GM13976 (cell line): ENCODE data around the gene BRIX1.
A peak's percentile ranks its signal among the peaks of the same experiment; 100 is the strongest.

Experiments
- DNase-seq: peaks from one replicate; pipeline ENCODE4 v3.0.0; 2012; ENCODE audit warnings: low spot score
- in situ Hi-C: fragments of 300-500 bp; cut with MboI; formaldehyde crosslinking; loops from one replicate; pipeline ENCODE4 v1.12.0; 2022; ENCODE audit warnings: low sequenced_read_pairs, mixed read lengths, inconsistent platforms; ENCODE audit not compliant: unreplicated experiment
- TF ChIP-seq, protein P1 (sequence below): IDR thresholded peaks from 2 replicates; pipeline ENCODE4 v1.5.1; 2012; ENCODE audit warnings: borderline replicate concordance, mild to moderate bottlenecking; ENCODE audit not compliant: insufficient read depth; ENCODE audit errors: extremely low read depth, missing control alignments, control extremely low read depth

Gene BRIX1

DNA sequence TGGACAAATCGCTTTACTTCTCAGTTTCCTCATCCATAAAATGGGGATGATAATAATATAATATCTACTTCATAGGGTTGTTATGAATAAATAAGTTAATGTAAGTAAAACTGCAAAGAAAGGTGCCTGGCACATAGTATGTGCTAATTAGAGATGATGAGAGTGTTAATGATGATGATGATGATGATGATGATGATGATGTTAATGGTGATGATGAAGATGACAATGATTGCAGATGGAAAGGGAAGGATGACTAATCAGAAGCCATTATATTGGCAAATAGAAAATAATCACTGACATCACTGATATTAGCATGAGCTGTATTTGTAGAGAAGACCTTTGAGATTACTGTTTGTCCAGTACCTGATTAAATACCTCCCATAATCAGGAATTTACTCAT lies 20.8 kb upstream of the BRIX1 start:
- DNase-seq, result no peak
- TF ChIP-seq, protein P1, sequence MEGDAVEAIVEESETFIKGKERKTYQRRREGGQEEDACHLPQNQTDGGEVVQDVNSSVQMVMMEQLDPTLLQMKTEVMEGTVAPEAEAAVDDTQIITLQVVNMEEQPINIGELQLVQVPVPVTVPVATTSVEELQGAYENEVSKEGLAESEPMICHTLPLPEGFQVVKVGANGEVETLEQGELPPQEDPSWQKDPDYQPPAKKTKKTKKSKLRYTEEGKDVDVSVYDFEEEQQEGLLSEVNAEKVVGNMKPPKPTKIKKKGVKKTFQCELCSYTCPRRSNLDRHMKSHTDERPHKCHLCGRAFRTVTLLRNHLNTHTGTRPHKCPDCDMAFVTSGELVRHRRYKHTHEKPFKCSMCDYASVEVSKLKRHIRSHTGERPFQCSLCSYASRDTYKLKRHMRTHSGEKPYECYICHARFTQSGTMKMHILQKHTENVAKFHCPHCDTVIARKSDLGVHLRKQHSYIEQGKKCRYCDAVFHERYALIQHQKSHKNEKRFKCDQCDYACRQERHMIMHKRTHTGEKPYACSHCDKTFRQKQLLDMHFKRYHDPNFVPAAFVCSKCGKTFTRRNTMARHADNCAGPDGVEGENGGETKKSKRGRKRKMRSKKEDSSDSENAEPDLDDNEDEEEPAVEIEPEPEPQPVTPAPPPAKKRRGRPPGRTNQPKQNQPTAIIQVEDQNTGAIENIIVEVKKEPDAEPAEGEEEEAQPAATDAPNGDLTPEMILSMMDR, result no peak
- in situ Hi-C loops, result loop anchor here (10.0 kb wide), 1 partner anchor 410 kb away; no protein-coding TSS in a partner anchor

DNA sequence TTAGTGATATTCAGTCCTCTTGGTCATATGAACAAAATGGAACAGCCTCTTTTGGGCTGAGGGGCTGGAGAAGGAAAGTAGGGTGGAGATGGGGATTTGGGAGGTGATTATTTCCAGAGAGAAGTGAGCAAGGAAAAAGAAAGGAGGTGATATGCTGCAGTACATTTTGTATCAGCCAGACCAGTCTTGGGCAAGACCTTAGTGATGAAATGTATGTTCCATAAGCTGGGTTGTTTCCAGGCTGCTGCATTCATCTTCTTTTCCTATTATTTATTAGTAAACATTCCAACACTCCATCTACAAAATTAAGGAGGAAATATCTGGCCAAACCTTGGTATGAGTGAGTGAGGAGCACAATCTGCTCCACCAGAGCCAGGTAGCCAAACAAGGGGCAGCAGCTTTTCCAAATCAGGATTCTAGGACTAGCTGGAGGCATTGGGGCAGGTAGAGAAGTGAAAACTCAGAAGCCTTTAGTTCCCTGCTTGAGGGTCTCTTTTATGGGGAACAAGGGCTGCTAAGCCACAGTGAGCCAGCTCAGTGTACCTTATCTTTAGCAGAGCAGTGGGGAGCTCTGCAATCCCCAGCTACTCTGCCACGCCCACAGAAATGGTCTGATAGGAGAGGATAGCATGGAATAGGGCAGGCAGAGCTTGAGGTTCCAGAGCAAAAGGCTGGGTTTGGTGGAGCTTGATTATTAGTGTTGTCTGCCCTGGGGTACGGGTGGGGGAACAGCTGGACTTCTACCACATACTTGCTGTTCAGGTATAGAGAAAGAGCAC lies 19.7 kb upstream of the BRIX1 start:
- in situ Hi-C loops, result loop anchor here (10.0 kb wide), 1 partner anchor 411 kb away; no protein-coding TSS in a partner anchor
- TF ChIP-seq, protein P1, result no peak

DNA sequence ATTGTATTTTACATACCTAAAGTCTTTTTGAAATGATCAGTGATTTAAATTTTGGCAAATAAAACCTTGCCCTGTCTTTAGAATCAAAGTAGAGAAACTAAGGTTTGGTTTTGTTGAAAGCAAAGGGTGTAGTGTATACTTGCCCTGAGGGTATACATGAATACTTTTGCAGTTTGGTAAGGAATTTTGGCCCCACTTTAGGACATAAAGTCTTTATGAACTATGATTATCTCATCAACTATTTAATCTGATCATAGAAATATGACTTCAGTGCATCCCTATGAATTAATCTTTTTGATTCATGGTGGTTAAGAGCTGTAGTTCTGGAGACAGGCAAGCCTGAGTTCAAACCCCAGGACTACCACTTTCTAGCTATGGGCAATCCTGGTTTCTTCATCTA lies 17.9 kb upstream of the BRIX1 start:
- no peak for DNase-seq
- in situ Hi-C loops, result loop anchor here (10.0 kb wide), 1 partner anchor 413 kb away; no protein-coding TSS in a partner anchor
- TF ChIP-seq, protein P1, result no peak

More for the DNA sequence above, 19.7 kb upstream of the BRIX1 start:
- no peak for DNase-seq

DNA sequence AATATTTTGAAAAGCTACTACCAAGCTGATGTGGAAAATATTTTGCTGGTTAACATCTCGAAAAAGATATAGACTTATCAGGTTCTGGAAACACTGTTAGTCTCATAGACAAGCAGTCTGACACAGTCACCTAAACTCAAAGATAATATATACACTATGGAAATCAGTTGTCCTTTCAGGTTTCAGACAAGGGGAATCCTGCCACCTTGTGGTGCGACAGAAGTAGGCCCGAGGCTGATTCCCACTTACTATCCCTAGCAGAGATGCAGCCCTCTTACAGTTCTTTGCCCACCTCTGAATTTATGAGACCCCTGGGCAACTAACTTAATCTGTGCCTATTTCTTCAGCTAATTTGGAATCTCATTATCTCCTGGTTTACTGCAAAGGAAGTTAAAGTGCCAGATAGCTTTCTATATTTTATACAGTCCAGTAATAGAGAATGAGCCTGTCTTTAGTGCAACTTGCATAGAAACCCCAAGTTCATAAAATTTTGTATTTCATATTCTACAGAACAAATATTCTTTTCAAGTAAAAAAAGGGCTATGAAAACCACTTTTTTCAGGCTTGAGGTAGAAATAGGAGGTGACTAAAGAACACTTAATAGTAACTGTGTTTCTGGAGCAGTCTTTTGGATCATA lies 17.1 kb upstream of the BRIX1 start:
- in situ Hi-C loops, result loop anchor here (10.0 kb wide), 1 partner anchor 414 kb away; no protein-coding TSS in a partner anchor

DNA sequence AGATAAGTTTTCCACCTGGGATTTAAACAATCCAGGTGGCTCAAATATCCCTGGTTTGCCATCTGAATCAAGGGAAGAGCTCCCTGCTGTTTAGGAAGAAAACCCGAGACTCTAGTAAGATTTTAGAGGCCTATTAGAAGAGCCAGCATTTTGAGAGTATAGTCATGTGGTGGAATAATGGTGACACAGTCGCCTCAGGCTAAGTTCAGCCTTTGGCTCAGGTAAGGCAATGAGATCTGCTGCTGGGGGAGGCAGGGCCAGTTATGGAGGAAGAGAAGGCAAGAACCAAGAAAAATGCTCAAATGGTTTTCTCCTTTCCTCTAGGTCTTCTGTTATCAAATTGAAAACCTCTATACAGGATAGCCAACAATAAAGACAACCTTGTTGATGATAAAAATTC lies 16.4 kb upstream of the BRIX1 start:
- no peak for DNase-seq
- in situ Hi-C loops, result loop anchor here (10.0 kb wide), 1 partner anchor 414 kb away; no protein-coding TSS in a partner anchor
- TF ChIP-seq, protein P1, result no peak

More for the DNA sequence above, 17.1 kb upstream of the BRIX1 start:
- peak; percentile 55 for DNase-seq
- TF ChIP-seq, protein P1, result peak; percentile 81

DNA sequence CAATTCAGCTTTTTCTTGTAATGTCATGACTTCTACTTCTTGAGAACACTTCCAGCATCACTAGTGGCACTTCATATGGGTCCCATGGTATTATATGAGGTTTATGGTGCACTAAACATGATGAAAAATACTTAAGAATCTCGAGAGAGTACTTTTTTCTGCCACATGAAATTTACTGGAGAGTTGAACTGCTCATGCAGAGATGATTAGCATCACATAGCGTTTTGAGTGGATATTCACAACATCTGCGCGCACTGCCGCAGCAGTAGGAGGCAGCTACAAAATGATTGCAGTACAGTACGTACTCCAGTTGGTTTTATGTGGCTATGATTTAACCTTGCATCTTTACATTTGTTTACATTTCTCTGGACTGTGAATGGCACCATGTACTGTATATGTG lies 14.9 kb upstream of the BRIX1 start:
- TF ChIP-seq, protein P1, result no peak
- in situ Hi-C loops, result no loop called here
- no peak for DNase-seq
